Right lobe of liver (tissue), 4 donors: Measurements from ENCODE around the gene NEURL1.

Source experiments
- CTCF ChIP-seq, 4 donors: fragments of 200-600 bp in 3 of 4; fragments of 450-650 bp in 1 of 4; IDR thresholded peaks; one replicate each; pipeline versions ENCODE4 v1.5.1 to v1.8.0; 2016 to 2022; ENCODE audit warnings: antibody characterized with exemption in 4 of 4, mild to moderate bottlenecking in 2 of 4
- POLR2A ChIP-seq: fragments of 450-650 bp; IDR thresholded peaks from one replicate; pipeline ENCODE4 v1.6.1; 2017; ENCODE audit warnings: antibody characterized with exemption, mild to moderate bottlenecking
- donor health status: DM: no; HTN: no; CAD: no.
- donor health status: DM: no; HTN: no; CAD: no.
- donor health status: DM: no; HTN: yes; CAD: no.

DNA sequence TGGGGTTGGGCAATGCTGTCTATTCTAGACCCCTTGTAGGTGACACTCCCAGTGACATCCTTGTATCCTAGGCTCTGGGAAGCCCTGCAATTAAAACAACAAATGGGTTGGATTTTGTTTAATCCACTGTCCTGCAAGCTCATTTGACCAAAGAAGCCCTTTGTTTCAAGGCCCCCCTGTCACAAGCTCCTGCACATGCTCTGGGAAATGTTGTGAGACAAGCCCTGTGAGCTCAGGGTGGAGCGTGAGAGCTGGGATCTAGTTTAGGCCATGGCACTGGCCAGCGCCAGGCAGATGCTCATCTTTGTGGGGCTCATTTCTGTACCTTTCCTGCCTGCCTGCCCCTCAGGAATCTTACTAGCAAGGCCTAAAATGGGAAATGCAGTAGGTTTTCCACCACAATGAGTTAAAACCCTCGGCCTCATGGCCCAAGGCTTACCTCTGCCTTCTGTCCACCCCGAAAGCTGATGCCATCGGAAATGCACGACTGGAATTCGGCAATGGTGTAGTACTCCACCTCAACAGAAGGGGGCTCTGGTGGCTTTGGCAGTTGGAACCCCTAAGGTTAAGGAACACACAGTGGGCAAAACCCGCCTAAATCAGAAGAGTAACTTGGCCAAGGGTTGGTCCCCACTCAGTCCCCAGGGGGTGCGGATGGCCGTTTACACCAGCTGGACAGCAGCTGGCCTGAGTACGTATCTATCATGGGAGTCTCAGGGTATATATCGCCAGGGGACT, 112.0 kb downstream of the NEURL1 start:
- TF ChIP-seq POLR2A (no peak), CTCF (IDR thresholded peaks at IDR 0.05) (peak; percentile 70 to 88 (median 76))
